Measurements from ENCODE around the gene RAB7A. TPM values are rescaled to one million over a fixed set of nuclear protein-coding genes. Genes with fewer than 3 reads are reported as not detected.

Gene RAB7A
- total RNA-seq, 4 donors from 2014 or later = 89.2 to 128 (median 114) TPM

DNA sequence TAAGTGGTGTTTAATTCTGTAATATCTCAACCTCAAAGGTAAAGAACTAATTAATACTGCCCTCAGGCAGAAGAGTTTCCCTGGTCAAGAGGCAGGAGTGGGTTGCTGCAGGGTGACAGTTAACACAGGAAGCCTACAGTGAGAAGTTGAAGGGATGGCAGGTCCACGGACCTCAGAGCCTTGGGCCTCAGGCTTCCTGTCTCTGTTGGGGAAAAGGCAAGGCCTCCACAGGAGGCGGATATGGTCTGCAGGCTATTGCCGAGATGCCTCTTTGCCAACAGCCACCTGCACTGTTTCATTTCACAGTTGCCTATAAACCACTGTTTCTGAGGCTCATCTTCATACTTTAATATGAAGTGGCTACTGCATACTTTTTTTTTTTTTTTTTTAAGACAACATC lies 42.0 kb upstream of the RAB7A start:
- TF ChIP-seq POLR2A (IDR thresholded peaks at IDR 0.05) = no peak
- TF ChIP-seq EP300 (IDR thresholded peaks at IDR 0.05) = no peak
- TF ChIP-seq, protein P1, sequence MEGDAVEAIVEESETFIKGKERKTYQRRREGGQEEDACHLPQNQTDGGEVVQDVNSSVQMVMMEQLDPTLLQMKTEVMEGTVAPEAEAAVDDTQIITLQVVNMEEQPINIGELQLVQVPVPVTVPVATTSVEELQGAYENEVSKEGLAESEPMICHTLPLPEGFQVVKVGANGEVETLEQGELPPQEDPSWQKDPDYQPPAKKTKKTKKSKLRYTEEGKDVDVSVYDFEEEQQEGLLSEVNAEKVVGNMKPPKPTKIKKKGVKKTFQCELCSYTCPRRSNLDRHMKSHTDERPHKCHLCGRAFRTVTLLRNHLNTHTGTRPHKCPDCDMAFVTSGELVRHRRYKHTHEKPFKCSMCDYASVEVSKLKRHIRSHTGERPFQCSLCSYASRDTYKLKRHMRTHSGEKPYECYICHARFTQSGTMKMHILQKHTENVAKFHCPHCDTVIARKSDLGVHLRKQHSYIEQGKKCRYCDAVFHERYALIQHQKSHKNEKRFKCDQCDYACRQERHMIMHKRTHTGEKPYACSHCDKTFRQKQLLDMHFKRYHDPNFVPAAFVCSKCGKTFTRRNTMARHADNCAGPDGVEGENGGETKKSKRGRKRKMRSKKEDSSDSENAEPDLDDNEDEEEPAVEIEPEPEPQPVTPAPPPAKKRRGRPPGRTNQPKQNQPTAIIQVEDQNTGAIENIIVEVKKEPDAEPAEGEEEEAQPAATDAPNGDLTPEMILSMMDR (IDR thresholded peaks at IDR 0.05) = no peak
- 58 to 80% methylated on average over 3 of the region's 3 CpGs for WGBS, 2 donors

DNA sequence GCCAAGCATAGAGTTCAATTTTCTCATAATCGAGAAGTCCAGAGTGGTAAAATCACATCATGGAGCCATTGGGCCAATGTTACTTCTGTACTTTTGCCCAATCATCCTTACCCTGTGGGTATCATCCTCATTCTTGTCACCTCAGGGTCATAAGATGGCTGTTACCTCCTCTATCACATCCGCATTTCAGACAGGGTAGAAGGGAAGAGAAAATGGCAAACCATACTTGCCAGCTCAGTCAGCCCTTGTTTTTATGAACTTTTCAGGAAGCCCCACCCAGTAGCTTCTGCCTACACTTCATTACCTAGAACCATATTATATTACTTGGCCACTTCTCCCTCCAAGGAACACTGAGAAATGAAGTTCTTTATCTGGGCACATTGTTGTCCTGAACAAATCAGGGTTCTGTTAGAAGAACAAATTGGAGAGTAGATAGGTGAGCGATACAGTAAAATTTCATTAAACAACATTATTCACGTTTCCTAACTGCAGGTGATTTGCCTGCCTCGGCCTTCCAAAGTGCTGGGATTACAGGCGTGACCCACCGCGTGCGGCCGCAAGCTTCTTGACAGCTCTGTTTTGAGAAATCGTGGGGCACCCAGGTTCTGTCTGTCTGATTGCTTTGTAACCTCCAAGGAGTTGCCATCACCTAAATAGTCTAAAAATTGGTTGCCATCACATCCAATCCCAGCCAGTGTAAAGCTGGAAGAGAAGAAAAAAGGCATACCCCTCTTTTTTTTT lies 40.8 kb upstream of the RAB7A start:
- Histone ChIP-seq H3K4me1 (peaks cover 0 to 10% (median 0%) of the 10 kb centered on the region in 4 donors), H3K9me3 (no peaks in the 10 kb centered on the region), H3K36me3 (no peaks in the 10 kb centered on the region), H3K27me3 (no peaks in the 10 kb centered on the region), H3K27ac (no peak overlapping the region), H3K4me3 (no peak overlapping the region)
- TF ChIP-seq EP300 (IDR thresholded peaks at IDR 0.05) (no peak), POLR2A (IDR thresholded peaks at IDR 0.05) (no peak)
- TF ChIP-seq, protein P1 (IDR thresholded peaks at IDR 0.05) = no peak
- DNase-seq (ENCODE audit: low spot score in 2 of 2) = no peak
- 89 to 92% methylated on average over 11 of the region's 11 CpGs for WGBS, 2 donors

More for the DNA sequence above, 42.0 kb upstream of the RAB7A start:
- Histone ChIP-seq H3K36me3 (no peaks in the 10 kb centered on the region), H3K4me1 (peaks cover 0 to 12% (median 0%) of the 10 kb centered on the region in 4 donors), H3K27ac (no peak overlapping the region), H3K9me3 (no peaks in the 10 kb centered on the region), H3K4me3 (no peak overlapping the region), H3K27me3 (no peaks in the 10 kb centered on the region)
- no peak for DNase-seq (ENCODE audit: low spot score in 2 of 2)

DNA sequence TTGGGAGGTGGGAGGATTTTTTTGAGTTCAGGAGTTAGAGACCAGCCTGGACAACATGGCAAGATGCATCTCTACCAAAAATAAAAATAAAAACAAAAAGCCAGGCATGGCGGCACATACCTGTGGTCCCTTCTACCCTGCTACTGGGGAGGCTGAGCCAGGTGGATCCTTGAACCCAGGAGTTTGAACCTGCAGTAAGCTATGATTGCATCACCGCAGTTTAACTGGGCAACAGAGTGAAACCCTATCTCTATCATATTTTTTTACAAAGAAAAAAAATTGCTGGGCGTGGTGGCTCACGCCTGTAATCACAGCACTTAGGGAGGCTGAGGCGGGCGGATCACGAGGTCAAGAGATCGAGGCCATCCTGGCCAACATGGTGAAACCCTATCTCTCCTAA lies 39.5 kb upstream of the RAB7A start:
- no peaks in the 10 kb centered on the region for H3K27me3 ChIP-seq
- WGBS, 2 donors = 87 to 97% methylated on average over 8 of the region's 8 CpGs
- no peaks in the 10 kb centered on the region for H3K36me3 ChIP-seq
- no peak overlapping the region for H3K4me3 ChIP-seq
- no peak overlapping the region for H3K27ac ChIP-seq
- no peak for TF ChIP-seq EP300 (IDR thresholded peaks at IDR 0.05)
- TF ChIP-seq POLR2A (IDR thresholded peaks at IDR 0.05) = no peak
- TF ChIP-seq, protein P1 (IDR thresholded peaks at IDR 0.05) = no peak
- no peak for DNase-seq (ENCODE audit: low spot score in 2 of 2)
- no peaks in the 10 kb centered on the region for H3K9me3 ChIP-seq
- H3K4me1 ChIP-seq = peaks cover 0 to 4% (median 0%) of the 10 kb centered on the region in 4 donors

DNA sequence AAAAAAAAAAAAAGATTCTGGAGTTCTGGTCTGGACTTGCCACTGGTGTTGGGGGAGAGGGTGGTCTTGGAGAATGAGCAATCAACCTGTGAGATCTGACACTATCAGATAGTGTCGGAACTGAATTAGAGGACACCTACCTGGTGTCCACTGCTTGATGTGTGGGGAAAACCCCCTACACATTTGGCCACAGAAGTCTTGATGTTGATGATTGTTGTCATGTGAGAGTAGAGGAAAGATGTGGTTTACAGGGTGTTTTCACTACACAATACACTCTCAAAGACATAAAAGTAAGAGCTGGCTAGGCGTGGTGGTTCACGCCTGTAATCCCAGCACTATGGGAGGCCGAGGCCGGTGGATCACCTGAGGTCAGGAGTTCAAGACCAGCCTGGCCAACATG lies 36.9 kb upstream of the RAB7A start:
- TF ChIP-seq, protein P1 (IDR thresholded peaks at IDR 0.05) = no peak
- TF ChIP-seq EP300 (IDR thresholded peaks at IDR 0.05) (no peak), POLR2A (IDR thresholded peaks at IDR 0.05) (no peak)
- DNase-seq (ENCODE audit: low spot score in 2 of 2) = no peak
- Histone ChIP-seq H3K36me3 (no peaks in the 10 kb centered on the region), H3K4me3 (no peak overlapping the region), H3K9me3 (no peaks in the 10 kb centered on the region), H3K27me3 (peaks cover 0 to 4% of the 10 kb centered on the region in 2 donors), H3K27ac (no peak overlapping the region), H3K4me1 (no peaks in the 10 kb centered on the region)
- 93 to 99% methylated on average over 5 of the region's 5 CpGs for WGBS, 2 donors

DNA sequence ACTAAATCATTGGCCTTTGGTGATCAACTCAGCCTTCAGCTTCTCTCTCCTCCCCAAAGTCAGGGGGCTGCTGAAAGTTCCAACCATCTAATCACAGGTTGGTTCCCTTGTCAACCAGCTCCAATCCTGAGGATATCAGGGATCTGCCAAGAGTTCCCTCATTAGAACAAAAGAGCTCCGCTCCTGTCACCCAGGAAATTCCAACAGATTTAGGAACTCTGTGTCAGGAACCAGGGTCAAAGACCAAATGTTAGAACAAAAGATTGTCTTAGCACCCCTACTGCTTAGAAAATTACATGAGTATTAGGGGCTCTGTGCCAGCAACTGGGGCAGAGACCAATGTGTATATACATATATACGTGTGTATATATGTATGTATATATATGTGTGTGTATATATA lies 32.3 kb upstream of the RAB7A start:
- Histone ChIP-seq H3K9me3 (no peaks in the 10 kb centered on the region), H3K27me3 (peaks cover 0 to 4% of the 10 kb centered on the region in 2 donors), H3K4me1 (peaks cover 0 to 3% (median 0%) of the 10 kb centered on the region in 4 donors), H3K4me3 (no peak overlapping the region), H3K27ac (no peak overlapping the region), H3K36me3 (no peaks in the 10 kb centered on the region)
- 17 to 53% methylated on average over 2 of the region's 2 CpGs for WGBS, 2 donors
- TF ChIP-seq EP300 (IDR thresholded peaks at IDR 0.05) = no peak
- no peak for TF ChIP-seq POLR2A (IDR thresholded peaks at IDR 0.05)
- TF ChIP-seq, protein P1 (IDR thresholded peaks at IDR 0.05) = no peak
- no peak for DNase-seq (ENCODE audit: low spot score in 2 of 2)
